ENCODE results near the gene ZSWIM3.

The ZSWIM3 gene

DNA sequence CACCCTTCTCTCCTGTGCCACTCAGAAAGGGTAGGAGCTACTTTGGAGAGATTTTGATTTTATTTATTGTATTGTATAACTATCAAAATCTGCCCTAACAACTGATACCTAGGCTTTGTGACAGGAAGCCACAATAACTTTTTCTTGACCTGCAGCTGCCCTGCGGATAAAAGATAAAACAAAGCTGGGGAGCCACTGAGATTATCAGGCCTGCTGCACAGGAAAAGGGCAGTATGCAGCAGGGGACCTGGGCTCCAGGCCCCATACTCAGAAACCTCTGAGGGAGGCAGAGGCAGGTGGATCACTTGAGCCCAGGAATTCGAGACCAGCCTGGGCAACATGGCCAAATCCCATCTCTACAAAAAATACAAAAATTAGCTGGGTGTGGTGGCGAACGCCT is 24.8 kb upstream of the ZSWIM3 start:
- no peaks in the 10 kb centered on the region for H3K9me3 ChIP-seq
- no peak overlapping the region for H3K27ac ChIP-seq
- H3K36me3 ChIP-seq: no peaks in the 10 kb centered on the region
- no peak overlapping the region for H3K9ac ChIP-seq
- H3K4me2 ChIP-seq: no peak overlapping the region
- H4K20me1 ChIP-seq: 0 out of 2 replicates have a peak, but pooled peaks cover 4% of the 10 kb centered on the region
- no peak overlapping the region for H3K4me3 ChIP-seq
- peaks cover 32% of the 10 kb centered on the region for H3K27me3 ChIP-seq
- peaks cover 14% of the 10 kb centered on the region for H3K4me1 ChIP-seq
- TF ChIP-seq Cebpa-rat (IDR thresholded peaks at IDR 0.05): no peak

DNA sequence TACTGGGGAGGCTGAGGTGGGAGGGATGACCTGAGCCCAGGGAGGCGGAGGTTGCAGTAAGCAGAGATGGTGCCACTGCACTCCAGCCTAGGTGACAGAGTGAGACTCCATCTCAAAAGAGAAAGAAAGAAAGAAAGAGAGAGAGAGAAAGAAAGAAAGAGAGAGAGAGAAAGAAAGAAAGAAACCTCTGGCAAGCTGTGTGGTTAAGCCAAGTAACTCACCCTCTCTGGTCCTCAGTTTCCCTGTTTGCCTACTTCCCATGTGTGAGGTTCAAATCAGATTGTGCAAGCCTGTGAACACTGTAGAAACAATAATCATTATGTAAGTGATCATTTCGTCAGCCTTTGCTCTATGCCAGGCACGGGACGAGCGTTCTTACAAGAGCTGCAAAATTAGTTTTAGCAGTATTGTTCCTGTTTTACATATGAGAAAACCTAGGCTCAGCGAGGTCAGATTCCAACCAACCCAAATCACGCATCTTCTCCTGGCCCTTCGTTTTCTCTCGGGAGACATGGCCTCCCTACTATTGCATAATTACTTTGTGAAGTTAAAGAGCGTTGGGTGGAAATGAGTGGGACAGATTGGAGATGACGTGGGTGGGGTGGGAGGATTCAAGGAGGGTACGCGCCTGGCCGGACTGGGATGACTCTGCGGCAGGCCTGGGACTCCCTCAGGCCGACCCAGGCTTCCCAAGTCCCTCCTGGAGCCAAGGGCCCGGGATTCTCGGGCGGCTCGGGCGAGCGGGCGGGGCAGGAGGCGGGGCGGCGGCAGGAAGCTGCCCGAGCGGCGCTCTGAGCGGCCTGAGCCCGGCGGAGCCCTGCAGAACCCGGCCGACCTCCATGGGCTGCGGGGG is 24.2 kb upstream of the ZSWIM3 start, which contains the start of gene SNX21:
SNX21 (plus strand) TSS at position 770 of the 853 bp plus-strand sequence. CDS start 121 bp downstream, outside the sequence.
- Histone ChIP-seq H3K27ac (no peak within 1 kb of the TSS), H3K9ac (peak within 1 kb of the TSS; percentile 50)

GRCh38 chr20:45833883-45834796 is 23.3 kb upstream of the ZSWIM3 start:
- Histone ChIP-seq H3K4me2 (peak overlapping the region; percentile 95), H3K9me3 (no peaks in the 10 kb centered on the region), H3K27ac (no peak overlapping the region), H3K36me3 (no peaks in the 10 kb centered on the region), H3K27me3 (peaks cover 32% of the 10 kb centered on the region), H4K20me1 (0 out of 2 replicates have a peak, but pooled peaks cover 4% of the 10 kb centered on the region), H3K4me1 (peaks cover 14% of the 10 kb centered on the region), H3K9ac (peak overlapping the region; percentile 50), H3K4me3 (peak overlapping the region; percentile 66)
- TF ChIP-seq Cebpa-rat (IDR thresholded peaks at IDR 0.05): no peak

More for the DNA sequence above, 24.2 kb upstream of the ZSWIM3 start, which contains the start of gene SNX21:
- H3K36me3 ChIP-seq: no peaks in the 10 kb centered on the region
- peak within 1 kb of the TSS; percentile 66 for H3K4me3 ChIP-seq
- H3K27me3 ChIP-seq: peaks cover 32% of the 10 kb centered on the region
- H4K20me1 ChIP-seq: 0 out of 2 replicates have a peak, but pooled peaks cover 4% of the 10 kb centered on the region
- peak within 1 kb of the TSS; percentile 95 for H3K4me2 ChIP-seq
- no peaks in the 10 kb centered on the region for H3K9me3 ChIP-seq
- TF ChIP-seq Cebpa-rat (IDR thresholded peaks at IDR 0.05): peak; percentile 55; the same call in 1 of the 2 replicates
- H3K4me1 ChIP-seq: peaks cover 14% of the 10 kb centered on the region

GRCh38 chr20:45834797-45835161 is 22.6 kb upstream of the ZSWIM3 start:
- Histone ChIP-seq H4K20me1 (0 out of 2 replicates have a peak, but pooled peaks cover 4% of the 10 kb centered on the region), H3K27me3 (peaks cover 32% of the 10 kb centered on the region), H3K27ac (no peak overlapping the region), H3K9me3 (no peaks in the 10 kb centered on the region), H3K4me1 (peaks cover 14% of the 10 kb centered on the region), H3K4me2 (no peak overlapping the region), H3K4me3 (no peak overlapping the region), H3K36me3 (no peaks in the 10 kb centered on the region), H3K9ac (no peak overlapping the region)
- no peak for TF ChIP-seq Cebpa-rat (IDR thresholded peaks at IDR 0.05)

- no peak for TF ChIP-seq Cebpa-rat (IDR thresholded peaks at IDR 0.05)
- no peaks in the 10 kb centered on the region for H3K36me3 ChIP-seq
- H3K27me3 ChIP-seq: peaks cover 32% of the 10 kb centered on the region
- H4K20me1 ChIP-seq: 0 out of 2 replicates have a peak, but pooled peaks cover 4% of the 10 kb centered on the region
- H3K4me3 ChIP-seq: no peak overlapping the region
- no peak overlapping the region for H3K9ac ChIP-seq
- no peak overlapping the region for H3K4me2 ChIP-seq
- H3K4me1 ChIP-seq: peaks cover 14% of the 10 kb centered on the region
- H3K27ac ChIP-seq: no peak overlapping the region
- H3K9me3 ChIP-seq: no peaks in the 10 kb centered on the region
These were observed 22.1 kb upstream of the ZSWIM3 start for GRCh38 chr20:45835329-45835765.

DNA sequence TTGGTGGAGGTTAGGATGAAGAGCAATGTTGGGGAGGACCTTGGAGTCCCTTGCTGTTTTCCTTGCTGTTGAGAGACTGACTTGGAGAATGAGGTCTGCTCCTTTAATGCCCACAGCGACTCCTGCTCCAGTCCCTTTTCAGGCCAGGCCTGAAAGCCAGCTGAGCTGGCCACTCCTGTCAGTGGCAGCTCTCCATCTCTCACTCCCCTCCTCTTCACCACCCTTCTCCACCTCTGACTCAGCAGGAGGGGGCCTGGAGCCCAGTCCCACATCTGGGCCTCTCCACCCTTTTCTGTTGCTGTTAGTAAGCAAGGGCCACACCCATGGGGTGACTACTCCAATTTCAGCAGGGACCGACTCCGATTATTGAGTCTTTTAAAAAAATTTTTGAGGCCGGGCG is 21.6 kb upstream of the ZSWIM3 start:
- Histone ChIP-seq H3K4me1 (peaks cover 14% of the 10 kb centered on the region), H4K20me1 (0 out of 2 replicates have a peak, but pooled peaks cover 4% of the 10 kb centered on the region), H3K4me2 (no peak overlapping the region), H3K27me3 (peaks cover 32% of the 10 kb centered on the region), H3K9ac (no peak overlapping the region), H3K9me3 (no peaks in the 10 kb centered on the region), H3K36me3 (peaks cover 3% of the 10 kb centered on the region; the same call in 1 of the 2 replicates), H3K4me3 (no peak overlapping the region), H3K27ac (no peak overlapping the region)
- no peak for TF ChIP-seq Cebpa-rat (IDR thresholded peaks at IDR 0.05)

- Histone ChIP-seq H3K36me3 (peaks cover 13% of the 10 kb centered on the region), H3K27ac (no peak overlapping the region), H3K9me3 (no peaks in the 10 kb centered on the region), H3K27me3 (peaks cover 32% of the 10 kb centered on the region), H3K9ac (no peak overlapping the region), H4K20me1 (0 out of 2 replicates have a peak, but pooled peaks cover 4% of the 10 kb centered on the region), H3K4me3 (no peak overlapping the region), H3K4me2 (no peak overlapping the region), H3K4me1 (peaks cover 18% of the 10 kb centered on the region)
- no peak for TF ChIP-seq Cebpa-rat (IDR thresholded peaks at IDR 0.05)
These were observed 20.6 kb upstream of the ZSWIM3 start for GRCh38 chr20:45836841-45837240.

DNA sequence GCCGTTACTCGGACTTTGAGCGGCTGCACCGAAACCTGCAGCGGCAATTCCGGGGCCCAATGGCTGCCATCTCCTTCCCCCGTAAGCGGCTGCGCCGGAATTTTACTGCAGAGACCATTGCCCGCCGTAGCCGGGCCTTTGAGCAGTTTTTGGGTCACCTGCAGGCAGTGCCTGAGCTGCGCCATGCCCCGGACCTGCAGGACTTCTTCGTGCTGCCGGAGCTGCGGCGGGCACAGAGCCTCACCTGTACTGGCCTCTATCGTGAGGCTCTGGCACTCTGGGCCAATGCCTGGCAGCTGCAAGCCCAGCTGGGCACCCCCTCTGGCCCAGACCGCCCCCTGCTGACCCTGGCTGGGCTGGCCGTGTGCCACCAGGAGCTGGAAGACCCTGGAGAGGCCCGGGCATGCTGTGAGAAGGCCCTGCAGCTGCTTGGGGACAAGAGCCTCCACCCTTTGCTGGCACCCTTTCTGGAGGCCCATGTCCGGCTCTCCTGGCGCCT is 16.7 kb upstream of the ZSWIM3 start:
- Histone ChIP-seq H3K4me3 (no peak overlapping the region), H3K9ac (no peak overlapping the region), H3K9me3 (no peaks in the 10 kb centered on the region), H3K4me1 (peaks cover 16% of the 10 kb centered on the region), H4K20me1 (no peaks in the 10 kb centered on the region), H3K4me2 (no peak overlapping the region), H3K27ac (no peak overlapping the region), H3K27me3 (no peaks in the 10 kb centered on the region), H3K36me3 (peaks cover 52% of the 10 kb centered on the region)
- no peak for TF ChIP-seq Cebpa-rat (IDR thresholded peaks at IDR 0.05)

DNA sequence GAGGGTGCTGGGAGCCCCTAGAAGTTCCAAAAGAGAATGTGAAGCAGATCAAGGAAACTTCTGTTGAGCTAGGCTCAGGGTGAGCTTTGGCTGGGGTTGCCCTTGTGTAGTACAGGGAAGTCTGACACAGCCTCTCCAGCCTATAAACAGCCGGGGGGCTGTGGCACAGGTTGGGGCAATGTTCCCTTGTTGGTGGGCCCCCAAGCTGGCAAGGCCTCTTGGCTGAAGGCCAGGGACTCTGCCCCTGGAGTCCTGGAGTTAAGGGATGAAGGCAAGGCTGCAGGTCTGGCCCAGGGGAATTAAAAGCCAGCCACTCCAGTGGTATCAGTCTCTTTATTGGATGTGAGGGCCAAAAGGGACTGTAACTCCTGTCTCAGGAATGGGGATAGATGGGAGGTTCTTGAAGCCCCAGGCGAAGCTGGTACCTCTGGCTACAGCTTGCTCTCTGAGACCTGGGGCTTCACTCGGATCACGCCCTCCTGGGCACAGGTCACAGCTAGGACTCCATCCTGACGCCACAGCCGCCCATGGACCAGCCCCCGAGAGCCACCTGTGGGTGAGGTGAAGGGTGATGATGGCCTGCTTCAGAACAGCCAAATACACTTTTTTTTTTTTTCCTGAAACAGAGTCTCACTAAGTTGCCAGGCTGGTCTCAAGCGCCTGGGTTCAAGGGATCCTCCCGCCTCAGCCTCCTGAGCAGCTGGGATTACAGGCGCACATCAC is 15.8 kb upstream of the ZSWIM3 start:
- Histone ChIP-seq H4K20me1 (no peaks in the 10 kb centered on the region), H3K9ac (peak overlapping the region; percentile 7; the same call in 1 of the 2 replicates), H3K9me3 (no peaks in the 10 kb centered on the region), H3K4me3 (no peak overlapping the region), H3K4me1 (peaks cover 16% of the 10 kb centered on the region), H3K27me3 (no peaks in the 10 kb centered on the region), H3K27ac (peak overlapping the region; percentile 58), H3K4me2 (peak overlapping the region; percentile 61), H3K36me3 (peaks cover 60% of the 10 kb centered on the region)
- no peak for TF ChIP-seq Cebpa-rat (IDR thresholded peaks at IDR 0.05)
